Subcutaneous adipose tissue (tissue), 4 donors: ENCODE results near the gene THSD4. TPM values are rescaled to one million over a fixed set of nuclear protein-coding genes. Genes with fewer than 3 reads are reported as not detected.

Source experiments
- CTCF ChIP-seq: fragments of 450-650 bp; IDR thresholded peaks from one replicate; pipeline ENCODE4 v1.5.1; 2016; ENCODE audit warnings: low read depth, mild to moderate bottlenecking, control low read depth, antibody characterized with exemption, moderate library complexity
- total RNA-seq, 4 donors: library from RNA; depleted of rRNA; stranded (reverse); fragments of >200 nt; gene quantifications; one replicate each; pipeline ENCODE4 v1.1.0, GENCODE V29; 2016

THSD4 gene
- total RNA-seq, 4 donors from 2014 or later, result 0.17 to 0.94 (median 0.63) TPM

DNA sequence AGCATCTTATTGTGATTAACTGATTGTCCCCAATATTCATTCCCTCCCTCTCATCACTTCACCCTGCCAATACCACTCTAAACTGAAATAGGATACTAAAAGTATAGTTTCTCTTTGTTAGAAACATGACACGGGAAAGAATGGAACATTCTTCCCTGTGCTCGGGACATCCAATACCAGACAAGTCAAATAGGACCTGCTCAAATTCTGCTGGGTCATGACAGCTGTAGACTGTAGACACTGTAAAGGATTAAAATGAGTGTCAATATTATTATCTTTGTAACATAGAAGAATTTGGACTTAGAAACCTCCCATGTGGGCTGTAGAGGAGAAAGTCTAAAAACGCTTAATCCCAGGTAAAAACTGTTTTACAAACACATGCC, 380.1 kb downstream of the THSD4 start:
- TF ChIP-seq CTCF, result no peak

GRCh38 chr15:71496336-71496955, 381.2 kb downstream of the THSD4 start:
- TF ChIP-seq CTCF, result no peak

GRCh38 chr15:71501344-71502076, 386.2 kb downstream of the THSD4 start:
- TF ChIP-seq CTCF, result no peak

DNA sequence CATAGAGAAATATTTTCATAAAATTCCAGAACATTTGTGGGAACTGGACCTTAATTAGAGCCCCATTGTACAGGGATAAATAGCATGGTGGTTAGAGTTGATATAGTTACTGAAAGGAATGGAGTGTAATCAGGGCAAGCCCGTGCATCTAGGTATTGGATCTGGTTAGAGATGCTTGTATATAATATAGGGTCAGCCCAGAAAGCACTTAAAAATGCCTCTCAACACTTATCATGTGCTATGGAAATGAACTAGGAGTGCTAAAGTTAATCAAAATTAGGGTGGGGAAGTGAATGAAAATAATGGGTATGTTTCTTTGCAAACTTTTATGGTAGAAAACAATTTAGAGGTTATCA, 386.8 kb downstream of the THSD4 start:
- TF ChIP-seq CTCF, result no peak

GRCh38 chr15:71505962-71506361, 390.7 kb downstream of the THSD4 start:
- no peak for TF ChIP-seq CTCF

- TF ChIP-seq CTCF, result no peak
Measured at GRCh38 chr15:71506946-71507345, 391.7 kb downstream of the THSD4 start.

DNA sequence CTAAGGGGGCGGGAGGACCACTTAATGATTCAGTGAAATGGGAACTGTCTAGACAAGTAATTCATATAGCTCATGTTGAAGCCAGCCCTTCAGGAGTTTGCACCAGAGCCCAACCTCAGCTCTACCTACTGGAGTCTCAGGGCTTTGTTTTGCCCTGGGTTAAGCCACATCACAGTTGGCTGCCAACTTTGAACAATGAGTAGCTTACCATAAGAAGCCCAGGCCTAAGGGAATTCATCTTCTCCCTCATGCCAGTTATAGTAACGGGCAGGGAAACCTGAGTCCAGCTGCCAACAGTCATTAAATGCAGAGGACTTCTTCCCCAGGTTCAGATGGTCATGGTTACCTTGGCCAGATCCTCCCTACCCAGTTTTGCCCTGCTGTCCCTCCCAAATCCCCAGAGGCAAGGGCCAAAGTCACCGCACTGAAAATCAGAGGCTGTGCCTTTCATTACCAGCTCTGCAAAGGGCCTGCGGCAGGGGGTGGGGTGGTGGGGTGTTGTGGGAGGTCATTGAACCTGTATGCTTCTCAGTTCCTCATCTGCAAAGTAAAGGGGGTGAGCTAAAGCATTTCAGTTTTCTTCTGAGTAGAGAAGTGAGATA, 392.9 kb downstream of the THSD4 start:
- TF ChIP-seq CTCF, result no peak
